NB4 (cell line): Measurements from ENCODE around the gene MEGF8.
"Not testable (repeated sequence)": the region's sequence is repeated elsewhere in the genome, so short reads cannot be mapped to it uniquely, and the experiment has no call there.

Source experiments
- DNase-seq: peaks from one replicate; pipeline ENCODE4 v3.0.0; 2010; ENCODE audit warnings: low read depth
- H3K4me3 ChIP-seq: one replicate; pipeline ENCODE4 v1.5.1; 2011; ENCODE audit warnings: mild to moderate bottlenecking, low read depth, low read length, moderate library complexity
- CTCF ChIP-seq: IDR thresholded peaks from one replicate; pipeline ENCODE4 v1.5.1; 2012; ENCODE audit warnings: low read depth, low read length
- MAX ChIP-seq: IDR thresholded peaks from 2 replicates; pipeline ENCODE4 v1.6.1; 2011; ENCODE audit warnings: low read depth, low read length
- MYC ChIP-seq: IDR thresholded peaks from 2 replicates; pipeline ENCODE4 v1.6.1; 2011; ENCODE audit warnings: low read depth, low read length
- POLR2A ChIP-seq: IDR thresholded peaks from 2 replicates; pipeline ENCODE4 v1.6.1; 2011; ENCODE audit warnings: mild to moderate bottlenecking; ENCODE audit not compliant: insufficient read length; ENCODE audit errors: extremely low read depth

The MEGF8 gene

DNA sequence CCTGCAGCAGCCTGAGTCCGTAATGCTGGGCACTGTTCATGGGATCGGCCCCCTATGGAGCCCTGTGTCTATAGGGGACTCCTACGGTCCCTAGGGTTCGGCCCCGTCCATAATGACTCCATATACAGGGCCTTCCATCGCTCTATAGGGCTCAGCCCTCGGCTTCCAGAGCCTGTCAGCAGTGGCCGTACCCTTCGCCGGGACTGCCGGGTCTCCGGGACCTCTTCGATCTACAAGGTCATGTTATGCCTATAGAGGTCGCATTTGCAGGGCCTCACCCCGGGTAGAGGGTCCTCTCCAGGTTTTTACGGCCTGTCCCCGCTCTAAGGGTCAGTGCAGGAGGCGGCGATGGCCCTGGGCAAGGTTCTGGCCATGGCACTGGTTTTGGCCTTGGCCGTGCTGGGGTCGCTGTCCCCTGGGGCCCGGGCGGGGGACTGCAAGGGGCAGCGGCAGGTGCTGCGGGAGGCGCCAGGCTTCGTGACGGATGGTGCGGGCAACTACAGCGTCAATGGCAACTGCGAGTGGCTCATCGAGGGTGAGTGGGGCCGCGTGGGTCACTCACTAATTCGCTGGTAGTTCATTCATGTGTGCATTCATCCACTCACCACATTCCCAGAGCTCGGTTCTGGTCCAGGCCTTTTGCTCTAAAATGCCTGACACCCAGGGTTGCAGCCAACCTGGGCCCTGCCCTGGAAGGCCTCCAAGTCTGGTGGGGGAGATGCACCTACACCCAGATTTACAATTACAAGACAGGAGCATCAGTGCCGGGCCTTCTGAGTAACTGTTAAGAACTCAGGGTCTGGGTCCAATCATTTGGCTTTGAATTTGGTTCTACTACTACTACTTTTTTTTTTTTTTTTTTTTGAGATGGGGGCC is 699 bp downstream of the MEGF8 start:
- no peak for TF ChIP-seq CTCF
- TF ChIP-seq MAX: no peak
- TF ChIP-seq POLR2A: no peak
- TF ChIP-seq MYC: no peak
- peak overlapping the region; percentile 76 for H3K4me3 ChIP-seq
- DNase-seq: peak; percentile 25

DNA sequence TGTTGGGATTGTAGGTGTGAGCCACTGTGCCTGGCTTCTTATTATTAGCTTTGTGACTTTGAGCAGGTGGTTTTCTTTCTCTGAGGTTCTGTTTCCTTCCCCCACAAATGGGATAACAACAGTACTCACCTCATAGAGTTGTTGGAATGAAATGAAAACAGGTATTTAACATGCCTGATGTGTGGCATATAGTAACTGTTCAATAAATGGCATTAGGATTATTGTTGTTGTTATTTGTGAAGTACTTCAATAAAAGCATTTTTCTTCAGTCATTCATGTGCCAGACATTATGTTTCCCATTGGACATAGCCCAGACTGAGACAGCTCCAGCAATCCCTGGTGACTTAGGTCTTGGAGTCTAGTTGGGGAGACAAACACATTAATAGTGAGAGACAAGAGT is 1.5 kb downstream of the MEGF8 start:
- no peak overlapping the region for H3K4me3 ChIP-seq
- no peak for TF ChIP-seq CTCF
- TF ChIP-seq MYC: no peak
- DNase-seq: no peak

GRCh38 chr19:42327381-42327780 is 1.9 kb downstream of the MEGF8 start:
- no peak for TF ChIP-seq POLR2A
- TF ChIP-seq CTCF: no peak
- no peak for TF ChIP-seq MAX
- no peak for TF ChIP-seq MYC
- DNase-seq: no peak
- no peak overlapping the region for H3K4me3 ChIP-seq

DNA sequence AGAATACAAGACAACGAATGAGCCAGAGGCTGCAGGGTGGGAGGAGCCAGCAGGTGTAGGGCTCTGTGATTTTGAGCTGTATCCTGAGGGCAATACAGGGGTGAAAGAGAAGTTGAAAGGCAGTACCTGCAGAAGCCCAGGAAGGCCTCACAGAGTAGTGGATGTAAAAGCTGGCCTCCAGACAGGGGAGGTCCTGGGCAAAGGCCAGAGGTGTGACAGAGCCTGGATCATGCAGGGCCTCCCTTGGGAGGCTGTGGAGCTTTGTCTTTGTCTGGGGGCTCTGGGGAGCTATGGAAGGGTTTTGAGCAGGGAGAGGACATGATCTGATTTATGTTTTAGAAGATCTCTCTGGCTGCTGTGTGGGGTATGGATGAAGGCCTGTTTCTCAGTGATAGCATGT is 2.7 kb downstream of the MEGF8 start:
- H3K4me3 ChIP-seq: no peak overlapping the region
- TF ChIP-seq MAX (no peak), MYC (no peak), CTCF (no peak), POLR2A (no peak)
- no peak for DNase-seq

DNA sequence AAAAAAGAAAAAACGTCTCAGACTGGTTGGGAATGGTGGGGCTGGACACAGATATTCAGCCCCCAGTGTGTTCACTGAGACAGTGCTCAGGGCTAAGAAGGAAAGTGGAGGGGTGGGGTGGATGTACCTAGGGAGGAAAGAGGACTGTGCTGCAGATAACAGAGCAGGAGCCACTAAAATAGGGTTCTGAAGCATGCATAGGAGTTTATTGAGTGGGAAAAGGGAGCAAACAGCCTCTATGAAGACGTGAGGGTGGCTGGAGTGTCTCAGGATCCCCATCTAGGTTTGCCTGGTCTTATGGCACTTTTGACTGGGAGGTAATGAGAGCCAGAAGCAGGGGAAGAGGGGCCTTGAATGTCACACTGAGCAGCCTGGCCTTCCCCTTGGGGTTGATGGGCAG is 3.4 kb downstream of the MEGF8 start:
- H3K4me3 ChIP-seq: no peak overlapping the region
- DNase-seq: no peak
- TF ChIP-seq MYC: no peak
- no peak for TF ChIP-seq CTCF
- TF ChIP-seq POLR2A: no peak
- no peak for TF ChIP-seq MAX

DNA sequence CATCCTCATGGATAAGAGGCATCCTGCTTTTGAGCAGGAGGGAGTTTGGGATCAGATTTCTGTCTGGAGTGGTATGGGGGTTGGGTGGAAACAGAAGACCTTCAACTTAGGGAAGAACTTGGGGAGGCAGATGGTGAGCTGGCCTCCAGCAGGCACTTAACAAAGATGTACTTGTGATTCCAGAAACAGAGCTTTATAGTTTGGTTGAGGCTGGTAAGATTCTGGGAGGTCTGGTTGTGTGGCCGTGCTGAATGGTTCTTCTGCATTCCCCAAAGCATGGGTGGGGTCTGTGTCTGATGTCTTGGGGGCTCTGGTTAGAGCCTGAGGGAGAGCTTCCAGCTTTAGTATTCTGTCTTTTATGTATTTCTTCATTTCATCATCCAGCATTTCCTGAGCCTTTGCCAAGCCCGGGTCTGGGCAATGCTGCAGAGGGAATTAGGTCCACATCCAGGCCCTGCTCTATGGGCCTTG is 4.8 kb downstream of the MEGF8 start:
- H3K4me3 ChIP-seq: no peak overlapping the region
- no peak for TF ChIP-seq MYC
- TF ChIP-seq CTCF: no peak
- no peak for TF ChIP-seq MAX
- no peak for DNase-seq

DNA sequence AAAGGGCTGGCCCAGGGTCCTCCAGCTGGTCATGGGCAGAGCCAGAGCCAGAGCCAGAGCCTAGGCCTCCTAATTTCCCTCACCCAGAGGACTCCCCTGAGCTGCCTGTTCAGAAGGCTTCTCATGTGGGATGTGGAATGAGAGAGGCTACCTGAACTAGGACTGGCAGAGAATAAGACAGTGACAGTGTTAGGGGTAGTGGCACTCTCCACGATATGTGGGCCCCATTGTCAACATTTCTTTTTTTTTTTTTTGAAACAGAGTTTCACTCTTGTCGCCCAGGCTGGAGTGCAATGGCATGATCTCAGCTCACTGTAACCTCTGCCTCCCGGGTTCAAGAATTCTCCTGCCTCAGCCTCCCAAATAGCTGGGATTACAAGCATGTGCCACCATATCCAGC is 5.9 kb downstream of the MEGF8 start:
- DNase-seq, H3K4me3 ChIP-seq: not testable (repeated sequence)
